Measurements from ENCODE around the gene CHERP. TPM values are rescaled to one million over a fixed set of nuclear protein-coding genes. Genes with fewer than 3 reads are reported as not detected.

The CHERP gene
- total and polyA plus RNA-seq, 2 of the 4 experiments (the other 2 are of a cell fraction), result 0.54 to 13.5 TPM

- Histone ChIP-seq H2BK15ac (ENCODE audit: low read depth, low read length) (no peak overlapping the region), H3K27ac (ENCODE audit: insufficient read depth, low read length) (no peak overlapping the region), H2BK20ac (ENCODE audit: low read depth, low read length) (no peak overlapping the region), H3K4ac (ENCODE audit: low read depth, low read length) (no peak overlapping the region), H2AK5ac (ENCODE audit: low read depth, low read length) (no peak overlapping the region), H3K9me3 (ENCODE audit: control insufficient read depth, insufficient read depth, low read length) (no peaks in the 10 kb centered on the region), H2BK120ac (ENCODE audit: low read depth, low read length) (no peak overlapping the region), H2BK5ac (ENCODE audit: low read depth, low read length, poor library complexity, severe bottlenecking) (no peak overlapping the region), H3K36me3 (ENCODE audit: control insufficient read depth, insufficient read depth, low read length) (peaks cover 83% of the 10 kb centered on the region), H3K23ac (ENCODE audit: low read depth, low read length) (no peak overlapping the region), H3K56ac (ENCODE audit: extremely low read depth, insufficient read depth, low read length) (no peak overlapping the region), H2AK9ac (replicated peaks; ENCODE audit: low read depth, low read length, poor library complexity) (no peak overlapping the region), H4K20me1 (ENCODE audit: insufficient read depth, low read length) (peaks cover 60% of the 10 kb centered on the region), H3K4me1 (ENCODE audit: control insufficient read depth, insufficient read depth, low read length) (no peaks in the 10 kb centered on the region), H4K91ac (ENCODE audit: insufficient read depth, low read depth, low read length) (no peak overlapping the region), H3K9ac (ENCODE audit: low read depth, low read length) (no peak overlapping the region), H3K4me2 (ENCODE audit: low read depth, low read length) (no peak overlapping the region), H3K79me1 (ENCODE audit: low read depth in 1 of 2, low read length in 2 of 2) (peaks cover 5 to 48% of the 10 kb centered on the region in 2 experiments), H4K8ac (ENCODE audit: low read depth in 2 of 2, low read length in 2 of 2) (no peak overlapping the region), H3K14ac (replicated peaks; ENCODE audit: low read depth, low read length) (no peak overlapping the region), H2AFZ (replicated peaks; ENCODE audit: low read length, poor library complexity) (no peak overlapping the region), H4K5ac (ENCODE audit: low read depth, low read length) (no peak overlapping the region), H3K27me3 (ENCODE audit: control insufficient read depth, insufficient read depth, low read length) (no peaks in the 10 kb centered on the region), H3K18ac (ENCODE audit: low read depth, low read length) (no peak overlapping the region), H3K9me1 (ENCODE audit: insufficient read depth, low read length) (peaks cover 12% of the 10 kb centered on the region; the same call in 1 of the 2 replicates), H3K4me3 (ENCODE audit: insufficient read depth, low read depth, low read length) (no peak overlapping the region)
- TF ChIP-seq CHD1 (IDR thresholded peaks at IDR 0.05; ENCODE audit: low read depth, low read length) (no peak), RFX5 (IDR thresholded peaks at IDR 0.05; ENCODE audit: low read depth, low read length) (no peak), MXI1 (IDR thresholded peaks at IDR 0.05; ENCODE audit: borderline replicate concordance, low read depth, low read length) (no peak), MAZ (IDR thresholded peaks at IDR 0.05; ENCODE audit: borderline replicate concordance, low read depth, low read length) (no peak)
- dilution Hi-C loops (cut with HindIII; ENCODE audit: low sequenced_read_pairs, unreplicated experiment) (no loop called here), in situ Hi-C loops (cut with MboI; ENCODE audit: low sequenced_read_pairs) (no loop called here), intact Hi-C loops (cut with micrococcal nuclease) (no loop called here)
- POLR2A ChIA-PET (ENCODE audit: unreplicated experiment), result no interaction called here
- DNase-seq, result no peak
- ATAC-seq (ENCODE audit: low read depth), result no peak
- no TSS peak for BruUV-seq (replicated peaks)
- 100% methylated on average over 6 of the region's 18 CpGs; no CpG with 5 or more reads in 1 of the 2 experiments for WGBS, 2 experiments (ENCODE audit: extremely low coverage in 2 of 2, insufficient read length in 1 of 2)
- CTCF ChIA-PET, result no interaction called here
These were observed 6.9 kb downstream of the CHERP start for GRCh38 chr19:16535381-16535780.
